Measurements from ENCODE around the gene ZFAND4. TPM values are rescaled to one million over a fixed set of nuclear protein-coding genes. Genes with fewer than 3 reads are reported as not detected.
A peak's percentile ranks its signal among the peaks of the same experiment; 100 is the strongest.

Gene ZFAND4
- total and polyA plus RNA-seq, 10 of the 15 experiments (the other 5 are each of a cell fraction or from before 2014, with no cell fraction given) = 4.7 to 20.8 (median 12.8) TPM

- TF ChIP-seq E4F1 (IDR thresholded peaks at IDR 0.05; ENCODE audit: borderline replicate concordance, partially characterized antibody) (no peak), ZSCAN29 (IDR thresholded peaks at IDR 0.05) (no peak), STAT3 (IDR thresholded peaks at IDR 0.05; ENCODE audit: low read depth, low read length) (no peak), ETV6 (conservative IDR thresholded peaks at IDR 0.05 in 1 of 2, IDR thresholded peaks at IDR 0.05 in 1 of 2; ENCODE audit: borderline replicate concordance in 1 of 2, low read depth in 1 of 2) (no peak), TCF7 (IDR thresholded peaks at IDR 0.05; ENCODE audit: borderline replicate concordance) (no peak), REST (IDR thresholded peaks at IDR 0.05; ENCODE audit: low read depth, low read length) (no peak), CEBPZ (IDR thresholded peaks at IDR 0.05; ENCODE audit: low read depth, low read length) (no peak), POLR2AphosphoS5 (IDR thresholded peaks at IDR 0.05; ENCODE audit: low read length) (no peak), CHD2 (IDR thresholded peaks at IDR 0.05; ENCODE audit: borderline replicate concordance, low read depth, low read length) (no peak), IRF5 (IDR thresholded peaks at IDR 0.05; ENCODE audit: borderline replicate concordance) (no peak), FOXM1 (IDR thresholded peaks at IDR 0.05; ENCODE audit: low read depth, low read length) (peak; percentile 47; the same call in 1 of the 2 replicates), POU2F2 (IDR thresholded peaks at IDR 0.05; ENCODE audit: borderline replicate concordance, low read depth, low read length) (0 out of 3 replicates have a peak, but pooled peaks have one; percentile 21), NFIC (IDR thresholded peaks at IDR 0.05; ENCODE audit: low read depth, low read length) (peak; percentile 57; the same call in 1 of the 2 replicates), TCF12 (IDR thresholded peaks at IDR 0.05; ENCODE audit: low read depth, low read length) (no peak), TBL1XR1 (IDR thresholded peaks at IDR 0.05; ENCODE audit: low read depth, low read length) (no peak)
Observed at GRCh38 chr10:45653454-45653853, 19.1 kb downstream of the ZFAND4 start (continued).
